ENCODE data around the gene CPLX3. TPM values are rescaled to one million over a fixed set of nuclear protein-coding genes. Genes with fewer than 3 reads are reported as not detected.

The CPLX3 gene
- total RNA-seq, 1 donor from 2014 or later: not detected

DNA sequence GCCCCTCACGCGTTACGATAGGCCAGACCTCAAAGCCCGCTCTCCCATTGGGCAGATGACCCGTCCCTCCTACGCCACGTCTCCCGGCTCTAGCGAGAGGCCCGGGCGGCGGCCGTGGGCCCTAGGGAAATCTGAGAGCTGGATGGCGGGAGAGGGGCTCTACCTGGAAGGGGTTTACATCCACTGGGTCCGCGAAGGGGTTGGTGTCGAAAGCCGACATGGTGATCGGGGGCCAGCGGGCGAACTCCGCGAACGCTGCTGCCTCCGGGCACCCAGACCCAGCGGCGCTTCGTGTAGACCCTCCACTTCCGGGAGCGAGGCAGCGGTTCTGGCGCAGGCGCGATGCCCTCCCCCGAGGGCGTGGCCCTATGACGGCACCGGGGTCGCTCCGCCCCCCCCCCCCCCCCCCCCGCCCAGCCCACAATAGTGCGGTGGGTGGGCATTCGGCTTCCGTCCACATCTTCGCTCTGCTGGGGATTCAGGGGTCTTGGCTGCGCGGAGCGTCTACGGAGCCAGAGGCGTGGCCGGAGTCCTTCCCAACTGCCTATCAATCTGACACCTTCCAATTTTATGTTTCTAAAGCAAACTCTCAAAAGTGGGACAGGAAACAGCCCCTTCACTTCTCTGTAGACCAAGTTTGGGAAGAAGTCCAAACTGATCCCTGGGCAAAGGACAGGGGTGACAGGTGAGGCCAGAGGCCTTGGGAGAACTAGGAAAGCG lies 46.8 kb downstream of the CPLX3 start, which contains the start of gene SCAMP2:
SCAMP2 (minus strand) TSS at position 330 of the 720 bp plus-strand sequence; CDS start at position 220, 110 bp downstream.
- peak; percentile 82 for DNase-seq (ENCODE audit: low read depth)
- Histone ChIP-seq H3K4me3 (ENCODE audit: low read depth, low read length) (peak within 1 kb of the TSS; percentile 88), H3K36me3 (ENCODE audit: control insufficient read depth, insufficient read depth, low read length) (no peaks in the 10 kb centered on the region), H3K27me3 (ENCODE audit: control insufficient read depth, insufficient read depth, low read length) (no peaks in the 10 kb centered on the region)
- TF ChIP-seq, protein P1, sequence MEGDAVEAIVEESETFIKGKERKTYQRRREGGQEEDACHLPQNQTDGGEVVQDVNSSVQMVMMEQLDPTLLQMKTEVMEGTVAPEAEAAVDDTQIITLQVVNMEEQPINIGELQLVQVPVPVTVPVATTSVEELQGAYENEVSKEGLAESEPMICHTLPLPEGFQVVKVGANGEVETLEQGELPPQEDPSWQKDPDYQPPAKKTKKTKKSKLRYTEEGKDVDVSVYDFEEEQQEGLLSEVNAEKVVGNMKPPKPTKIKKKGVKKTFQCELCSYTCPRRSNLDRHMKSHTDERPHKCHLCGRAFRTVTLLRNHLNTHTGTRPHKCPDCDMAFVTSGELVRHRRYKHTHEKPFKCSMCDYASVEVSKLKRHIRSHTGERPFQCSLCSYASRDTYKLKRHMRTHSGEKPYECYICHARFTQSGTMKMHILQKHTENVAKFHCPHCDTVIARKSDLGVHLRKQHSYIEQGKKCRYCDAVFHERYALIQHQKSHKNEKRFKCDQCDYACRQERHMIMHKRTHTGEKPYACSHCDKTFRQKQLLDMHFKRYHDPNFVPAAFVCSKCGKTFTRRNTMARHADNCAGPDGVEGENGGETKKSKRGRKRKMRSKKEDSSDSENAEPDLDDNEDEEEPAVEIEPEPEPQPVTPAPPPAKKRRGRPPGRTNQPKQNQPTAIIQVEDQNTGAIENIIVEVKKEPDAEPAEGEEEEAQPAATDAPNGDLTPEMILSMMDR (IDR thresholded peaks at IDR 0.05; ENCODE audit: insufficient read depth, low read length, poor library complexity, severe bottlenecking): no peak

DNA sequence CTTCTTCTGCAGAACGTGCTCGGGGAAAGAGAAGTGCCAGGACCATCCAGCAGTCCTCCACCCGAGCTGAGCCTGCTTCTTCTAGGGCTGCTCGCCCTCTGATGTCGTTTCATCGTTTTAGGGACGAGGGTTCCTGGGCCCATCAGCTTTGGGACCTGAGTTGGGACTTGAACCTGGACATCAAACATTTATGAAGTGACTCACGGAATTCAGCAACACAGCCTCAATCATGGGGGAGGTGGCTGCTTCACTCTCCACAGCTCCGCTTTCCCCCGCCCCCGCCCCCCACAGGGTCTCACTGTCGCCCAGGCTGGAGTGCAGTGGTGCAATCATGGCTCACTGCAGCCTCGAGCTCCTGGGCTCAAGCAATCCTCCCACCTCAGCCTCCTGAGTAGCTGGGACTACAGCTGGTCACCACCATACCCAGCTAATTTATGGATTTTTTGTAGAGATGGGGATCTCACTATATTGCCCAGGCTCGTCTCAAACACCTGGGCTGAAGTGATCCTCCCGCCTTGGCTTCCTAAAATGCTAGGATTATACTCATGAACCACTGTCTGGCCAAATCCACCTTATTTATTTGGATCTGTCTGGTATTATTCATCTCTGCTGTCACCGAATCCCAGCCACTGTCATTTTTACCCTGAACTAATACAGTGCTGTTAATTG lies 47.5 kb downstream of the CPLX3 start:
- H3K27me3 ChIP-seq (ENCODE audit: control insufficient read depth, insufficient read depth, low read length): no peaks in the 10 kb centered on the region
- H3K36me3 ChIP-seq (ENCODE audit: control insufficient read depth, insufficient read depth, low read length): no peaks in the 10 kb centered on the region
- DNase-seq (ENCODE audit: low read depth): no peak
- H3K4me3 ChIP-seq (ENCODE audit: low read depth, low read length): peak overlapping the region; percentile 88
- TF ChIP-seq, protein P1 (IDR thresholded peaks at IDR 0.05; ENCODE audit: insufficient read depth, low read length, poor library complexity, severe bottlenecking): no peak

DNA sequence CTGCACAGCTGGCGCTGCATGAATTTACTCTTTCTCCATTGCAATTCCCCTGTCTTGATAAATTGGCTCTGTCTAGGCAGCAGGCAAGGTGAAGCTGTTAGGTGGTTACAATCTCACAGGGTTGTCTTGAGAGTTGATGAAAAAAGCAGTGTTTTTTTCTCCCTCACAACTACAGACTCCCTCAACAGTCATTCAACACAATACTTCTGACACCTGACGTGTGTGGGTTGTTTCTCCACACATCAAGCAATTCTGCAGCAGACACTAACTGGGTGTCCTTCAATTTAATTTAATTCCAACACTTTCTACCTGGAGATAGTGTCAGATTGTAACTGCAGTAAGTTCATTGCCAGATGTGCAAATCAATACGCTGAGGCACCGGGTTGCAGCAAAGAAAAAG lies 51.8 kb downstream of the CPLX3 start:
- Histone ChIP-seq H3K4me3 (ENCODE audit: low read depth, low read length) (no peak overlapping the region), H3K27me3 (ENCODE audit: control insufficient read depth, insufficient read depth, low read length) (no peaks in the 10 kb centered on the region), H3K36me3 (ENCODE audit: control insufficient read depth, insufficient read depth, low read length) (no peaks in the 10 kb centered on the region)
- no peak for DNase-seq (ENCODE audit: low read depth)
- TF ChIP-seq, protein P1 (IDR thresholded peaks at IDR 0.05; ENCODE audit: insufficient read depth, low read length, poor library complexity, severe bottlenecking): no peak

Other genes starting within 250 kb of the CPLX3 start
- gene CLK3, start 210.8 kb upstream of the CPLX3 start, total RNA-seq: 96.9 and 104 TPM in 2 replicates
- gene EDC3, start 130.6 kb upstream of the CPLX3 start, total RNA-seq: 15.3 and 24.9 TPM in 2 replicates
- gene CYP1A1, start 101.1 kb upstream of the CPLX3 start, total RNA-seq: 0.33 TPM in 1 of 2 replicates, not detected in the other
- gene CYP1A2, start 77.8 kb upstream of the CPLX3 start, total RNA-seq: not detected in 2 replicates
- gene CSK, start 44.5 kb upstream of the CPLX3 start, total RNA-seq: 48.0 and 51.0 TPM in 2 replicates
- gene LMAN1L, start 13.8 kb upstream of the CPLX3 start, total RNA-seq: not detected in 2 replicates
- gene ULK3, start 16.5 kb downstream of the CPLX3 start, total RNA-seq: 24.0 and 32.0 TPM in 2 replicates
- gene SCAMP2, start 46.7 kb downstream of the CPLX3 start, total RNA-seq: 93.4 and 107 TPM in 2 replicates
- gene MPI, start 63.4 kb downstream of the CPLX3 start, total RNA-seq: 39.5 and 45.2 TPM in 2 replicates
- 42.2 and 49.3 TPM in 2 replicates for gene FAM219B, start 80.2 kb downstream of the CPLX3 start, total RNA-seq
- gene COX5A, start 111.4 kb downstream of the CPLX3 start, total RNA-seq: 132 and 136 TPM in 2 replicates
- gene RPP25, start 130.1 kb downstream of the CPLX3 start, total RNA-seq: 9.6 and 12.8 TPM in 2 replicates
- 13.9 and 15.4 TPM in 2 replicates for gene SCAMP5, start 168.9 kb downstream of the CPLX3 start, total RNA-seq
- gene PPCDC, start 197.0 kb downstream of the CPLX3 start, total RNA-seq: 20.1 and 25.9 TPM in 2 replicates

All from kidney epithelial cell (primary cell).